Stimulated activated CD8-positive, alpha-beta memory T cell treated with anti-CD3 and anti-CD28 coated beads, Interleukin-4, amount 100 ng/mL, for 48 hours (primary cell): ENCODE data around the gene CALHM6.

Experiments used
- DNase-seq: peaks from one replicate; pipeline ENCODE4 v3.0.0-alpha.2; 2020

Gene CALHM6

DNA sequence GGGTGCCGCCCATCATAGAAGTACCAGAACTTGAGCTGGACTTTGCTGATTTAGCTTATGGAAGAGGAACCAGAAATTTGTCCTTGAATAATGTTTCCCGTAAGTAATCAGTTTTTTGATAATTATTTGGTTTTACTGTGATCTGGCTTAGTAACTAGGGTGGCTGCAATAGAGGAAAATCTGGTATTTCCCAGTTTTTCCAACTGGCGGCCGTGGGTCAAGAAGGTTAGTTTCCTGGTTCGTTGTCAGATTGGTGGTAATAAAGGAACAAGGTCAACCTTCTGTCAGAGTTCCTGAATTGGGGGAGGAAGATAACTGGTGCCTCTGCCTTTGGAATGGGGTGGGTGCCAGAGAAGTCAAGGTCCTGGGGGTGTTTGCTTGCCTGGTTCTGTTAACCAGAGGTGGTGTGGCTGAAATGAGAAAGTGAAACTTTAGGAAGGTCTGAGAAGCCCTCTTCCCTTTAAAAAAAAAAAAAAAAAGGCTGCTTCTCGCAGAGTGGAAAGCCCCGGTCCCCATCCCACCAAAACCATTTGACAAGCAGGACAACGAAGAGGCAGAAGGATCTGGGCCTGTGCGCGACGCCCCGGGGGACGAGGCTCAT is at the start of gene CALHM6:
CALHM6 (plus strand) TSS at position 45 of the 601 bp plus-strand sequence; CDS start at position 600, 555 bp downstream.
- DNase-seq: no peak

DNA sequence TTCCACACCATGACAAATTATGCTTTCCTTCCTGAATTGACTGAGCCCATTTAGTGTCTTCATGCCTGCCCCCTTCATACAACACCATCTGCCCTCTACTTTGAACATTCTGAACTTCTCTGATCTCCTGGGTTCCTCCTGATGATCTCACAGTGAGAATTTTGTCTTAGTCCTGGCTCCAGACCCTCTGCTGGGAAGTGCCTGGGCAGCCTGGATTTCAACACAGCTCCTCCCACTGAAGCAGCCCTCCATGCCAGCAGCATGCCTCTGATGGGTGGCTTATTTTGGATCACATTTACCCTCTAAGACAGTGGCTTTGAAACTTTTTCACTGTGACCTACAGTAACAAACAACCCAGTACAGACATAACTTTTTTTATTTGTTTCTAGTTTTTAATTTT is 48.9 kb upstream of the CALHM6 start:
- DNase-seq: no peak

DNA sequence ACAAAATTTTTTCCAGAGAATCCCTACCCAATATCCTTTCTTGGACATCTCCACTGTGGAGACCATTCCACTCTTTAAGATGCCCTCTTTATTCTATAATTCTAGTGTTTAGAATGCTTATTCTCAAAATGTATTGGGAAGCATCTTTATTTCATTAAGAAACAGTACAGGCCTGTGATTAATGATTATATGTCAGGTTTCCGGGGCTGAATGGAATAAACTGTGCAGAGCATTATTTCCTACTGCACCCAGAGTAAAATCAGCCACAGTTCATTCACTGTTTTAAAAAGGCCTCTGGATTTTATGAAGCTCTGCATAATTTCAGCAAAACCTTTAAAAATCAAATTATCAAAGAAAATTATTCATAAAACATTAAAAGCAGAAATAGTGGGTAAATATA is 47.8 kb upstream of the CALHM6 start:
- no peak for DNase-seq

DNA sequence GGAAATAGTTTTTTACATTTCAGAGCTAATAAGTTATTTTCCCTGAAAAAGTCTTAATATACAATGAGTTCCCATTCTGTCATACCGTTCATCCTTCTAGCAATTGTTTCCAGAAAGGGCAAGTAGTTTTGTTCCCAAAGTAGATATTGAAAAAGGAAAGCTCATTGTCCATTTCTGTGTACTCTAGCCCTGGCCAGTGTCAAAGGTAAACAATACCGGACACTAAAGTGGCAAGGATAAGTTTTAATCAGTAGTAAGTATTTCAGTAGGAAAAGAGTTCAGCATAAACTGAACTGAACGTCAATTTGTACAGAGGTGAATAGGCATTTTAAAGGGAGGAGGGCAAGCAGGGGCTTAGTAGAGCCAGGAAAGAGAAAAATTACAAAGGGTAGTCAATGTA is 43.5 kb upstream of the CALHM6 start:
- no peak for DNase-seq

DNA sequence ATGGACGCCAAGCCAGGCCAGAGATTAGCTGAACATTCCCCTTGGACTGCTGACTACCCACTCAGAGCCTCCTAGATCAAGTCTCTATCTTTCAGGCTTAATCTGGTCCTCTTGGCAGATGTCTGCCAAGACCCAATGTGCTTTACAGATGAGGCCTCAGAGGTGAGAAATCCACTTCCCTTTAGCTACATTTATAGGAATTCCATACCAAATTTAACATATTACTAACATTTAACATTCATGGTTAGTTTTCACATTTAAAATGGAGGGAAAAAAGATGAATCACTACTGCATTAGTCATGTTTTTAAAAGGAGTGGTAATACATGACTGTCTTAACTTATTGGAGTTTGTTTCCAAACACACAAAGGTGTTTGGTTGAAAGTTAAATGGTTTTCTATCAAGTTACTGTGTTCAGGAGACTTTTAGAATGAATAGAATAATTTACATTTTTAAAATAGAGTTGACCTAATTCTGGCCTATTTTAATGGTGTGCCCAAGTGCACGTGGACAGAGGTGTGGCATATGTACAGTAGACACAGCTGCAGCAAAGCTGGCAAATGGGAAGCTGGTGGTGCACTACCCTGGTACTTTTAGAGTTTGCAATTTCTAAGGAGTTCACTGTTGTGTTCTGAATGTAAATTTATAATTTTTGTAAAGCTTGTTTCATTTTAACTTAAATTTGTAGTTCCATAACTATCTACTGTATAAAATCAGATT is 41.9 kb upstream of the CALHM6 start:
- no peak for DNase-seq

DNA sequence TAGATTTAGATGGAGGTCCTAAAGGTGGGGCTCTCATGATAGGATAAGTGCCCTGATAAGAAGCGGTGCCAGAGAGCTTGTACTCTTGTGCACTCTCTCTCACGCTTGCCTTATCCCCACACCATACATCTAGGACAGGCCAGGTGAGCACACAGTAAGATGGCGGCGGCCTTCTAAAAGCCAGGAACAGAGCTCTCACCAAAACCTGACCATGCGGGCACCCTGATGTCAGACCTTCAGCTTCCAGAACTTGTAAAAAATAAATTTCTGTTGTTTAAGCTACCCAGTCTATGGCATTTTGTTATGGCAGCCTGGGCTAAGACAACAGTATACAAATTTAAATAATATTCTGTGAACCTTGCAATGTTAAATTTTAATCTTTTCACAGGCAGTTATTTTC is 40.8 kb upstream of the CALHM6 start:
- DNase-seq: no peak

DNA sequence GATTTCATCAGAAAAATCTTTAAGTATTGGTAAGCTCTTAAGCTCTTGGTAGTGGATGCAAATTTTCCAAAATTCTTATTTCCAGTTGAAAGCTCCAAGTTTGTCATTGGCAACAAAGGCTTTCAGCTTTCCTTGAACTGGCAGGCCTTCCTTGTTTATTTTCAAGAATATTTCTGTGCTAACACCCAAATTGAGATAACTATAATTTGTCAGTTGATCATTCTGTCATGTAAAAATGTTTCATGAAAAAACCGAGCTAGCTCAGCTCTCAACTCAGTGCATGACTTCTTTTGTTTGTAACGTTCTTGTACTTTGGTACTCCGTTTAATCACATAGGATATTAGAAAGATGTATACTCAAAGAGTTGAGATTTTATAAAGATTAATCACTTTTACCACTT is 38.9 kb upstream of the CALHM6 start:
- DNase-seq: no peak

DNA sequence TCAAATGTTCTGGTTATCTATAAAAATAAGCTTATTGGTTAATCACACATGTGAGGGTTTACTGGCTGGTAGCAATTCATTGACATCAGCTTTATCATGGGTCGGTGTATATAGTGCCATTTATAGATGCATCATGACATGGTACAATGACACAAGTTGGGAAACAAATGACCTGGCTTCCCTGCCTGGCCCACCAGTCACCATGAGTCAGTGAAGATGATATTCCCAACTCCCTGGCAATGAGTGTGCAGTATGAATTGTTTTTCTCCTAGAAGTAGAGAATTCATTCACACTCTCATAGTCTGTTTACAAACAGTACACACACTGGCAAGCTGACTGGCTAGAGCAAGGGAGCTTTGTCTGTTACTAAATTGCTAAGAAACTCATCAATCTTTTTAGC is 37.2 kb upstream of the CALHM6 start:
- DNase-seq: no peak

DNA sequence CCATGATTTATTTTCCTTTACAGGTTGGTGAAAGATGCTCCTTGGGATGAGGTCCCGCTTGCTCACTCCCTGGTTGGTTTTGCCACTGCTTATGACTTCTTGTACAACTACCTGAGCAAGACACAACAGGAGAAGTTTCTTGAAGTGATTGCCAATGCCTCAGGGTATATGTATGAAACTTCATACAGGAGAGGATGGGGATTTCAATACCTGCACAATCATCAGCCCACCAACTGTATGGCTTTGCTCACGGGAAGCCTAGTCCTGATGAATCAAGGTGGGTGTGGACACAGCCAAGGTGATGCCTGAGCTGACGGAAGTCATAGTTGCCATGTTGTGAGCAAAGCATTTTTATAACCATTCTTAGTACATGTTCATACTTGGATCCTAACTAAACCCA is 34.6 kb upstream of the CALHM6 start:
- no peak for DNase-seq

DNA sequence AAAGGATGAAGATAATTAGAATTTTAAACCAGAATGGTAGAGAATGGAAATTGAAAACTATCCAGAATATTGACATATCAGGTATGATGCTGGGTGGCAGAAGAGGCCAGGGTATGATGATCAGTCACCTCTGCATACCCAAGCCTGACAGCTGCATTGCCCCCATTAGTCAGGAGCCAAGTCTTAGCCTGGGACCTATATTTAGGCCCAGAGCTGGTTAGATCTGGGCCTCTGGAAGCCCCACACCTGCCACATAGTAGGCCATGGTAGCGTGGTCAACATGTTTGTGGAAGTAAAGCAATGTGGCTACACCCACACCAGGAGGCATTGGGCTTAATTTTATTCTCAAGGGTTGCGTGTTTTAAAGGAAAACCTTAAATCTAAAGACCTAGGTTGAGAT is 32.1 kb upstream of the CALHM6 start:
- DNase-seq: no peak

DNA sequence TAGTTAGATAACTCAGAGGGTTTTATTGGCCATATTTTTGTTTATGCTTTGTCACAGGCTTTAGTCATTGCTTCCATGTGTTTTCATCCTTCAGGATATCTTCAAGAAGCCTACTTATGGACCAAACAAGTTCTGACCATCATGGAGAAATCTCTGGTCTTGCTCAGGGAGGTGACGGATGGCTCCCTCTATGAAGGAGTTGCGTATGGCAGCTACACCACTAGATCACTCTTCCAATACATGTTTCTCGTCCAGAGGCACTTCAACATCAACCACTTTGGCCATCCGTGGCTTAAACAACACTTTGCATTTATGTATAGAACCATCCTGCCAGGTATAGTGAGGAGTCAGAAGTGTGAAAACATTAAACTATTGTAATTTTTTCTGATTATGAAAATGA is 30.3 kb upstream of the CALHM6 start:
- no peak for DNase-seq

DNA sequence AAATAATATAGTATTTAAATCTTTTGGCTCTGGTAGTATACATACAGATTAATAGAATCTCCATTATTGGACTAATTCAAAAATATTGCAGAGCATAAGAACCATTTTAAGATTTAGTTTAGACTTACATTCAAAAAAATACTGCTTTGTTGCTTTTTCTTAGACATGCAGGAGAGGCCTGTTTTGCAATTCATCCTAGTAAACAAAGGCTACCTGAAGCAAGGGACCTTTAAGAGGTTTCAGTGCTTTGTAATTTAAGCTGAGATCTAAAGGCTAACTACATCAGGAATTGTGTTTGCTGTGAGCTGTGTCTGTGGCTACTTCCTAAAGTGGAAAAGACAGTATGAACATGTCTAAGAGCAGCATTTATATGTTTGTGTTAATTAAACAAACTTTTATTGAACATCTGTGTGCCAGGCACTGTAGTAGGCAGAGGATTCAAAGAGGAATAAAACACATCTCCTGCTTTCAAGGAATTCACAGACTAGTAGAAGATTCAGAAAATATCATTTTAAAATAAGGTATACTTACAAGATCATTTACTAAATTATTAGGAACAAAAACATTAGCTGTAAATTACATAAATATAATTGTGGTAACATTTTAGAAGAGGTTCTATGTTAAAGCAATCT is 29.1 kb upstream of the CALHM6 start:
- DNase-seq: no peak

DNA sequence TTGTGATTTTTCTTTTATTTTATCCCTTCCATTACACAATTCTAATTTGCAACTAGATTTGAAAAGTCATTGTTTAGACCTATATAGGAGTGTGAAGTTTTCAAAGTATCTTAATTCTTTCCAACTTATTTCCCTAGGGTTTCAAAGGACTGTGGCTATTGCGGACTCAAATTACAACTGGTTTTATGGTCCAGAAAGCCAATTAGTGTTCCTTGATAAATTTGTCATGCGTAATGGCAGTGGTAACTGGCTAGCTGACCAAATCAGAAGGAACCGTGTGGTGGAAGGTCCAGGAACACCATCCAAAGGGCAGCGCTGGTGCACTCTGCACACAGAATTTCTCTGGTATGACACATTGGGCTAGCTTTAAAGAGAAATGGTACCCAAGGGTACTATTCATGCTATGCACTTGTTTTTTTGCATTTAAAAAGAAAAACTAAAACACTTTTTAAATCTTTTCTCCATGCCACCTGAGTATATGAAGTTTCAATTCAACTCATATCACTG is 27.9 kb upstream of the CALHM6 start:
- no peak for DNase-seq

DNA sequence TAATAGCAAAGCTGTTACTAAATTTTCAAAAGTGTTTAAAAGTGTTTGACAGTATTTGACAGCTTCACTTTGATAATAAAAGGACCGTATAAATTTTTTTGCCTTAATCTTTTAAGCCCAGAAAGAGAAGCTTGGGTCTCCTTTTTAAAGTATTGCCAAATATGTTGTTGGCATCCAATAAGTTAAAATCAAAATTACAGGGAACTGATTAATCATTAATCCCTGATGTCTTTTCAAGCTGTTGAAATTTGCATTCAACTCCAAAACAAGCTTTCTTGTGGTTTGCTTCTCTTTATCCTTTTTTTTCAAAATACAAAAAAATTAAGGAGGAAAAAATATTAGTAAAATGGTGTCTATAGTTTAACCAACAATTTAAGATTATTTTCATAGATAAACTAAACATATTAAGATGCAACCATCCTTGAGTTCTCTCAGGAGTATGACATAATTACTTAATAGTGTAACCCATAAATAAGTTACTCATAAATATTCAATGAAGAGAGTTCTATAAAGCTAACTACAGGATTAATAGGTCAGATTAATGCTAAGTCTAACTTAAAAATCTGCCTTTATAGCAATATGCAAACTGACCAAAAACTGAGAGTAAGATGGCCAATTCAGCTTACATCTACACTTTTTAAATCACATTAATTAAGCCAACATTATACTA is 27.0 kb upstream of the CALHM6 start:
- no peak for DNase-seq

DNA sequence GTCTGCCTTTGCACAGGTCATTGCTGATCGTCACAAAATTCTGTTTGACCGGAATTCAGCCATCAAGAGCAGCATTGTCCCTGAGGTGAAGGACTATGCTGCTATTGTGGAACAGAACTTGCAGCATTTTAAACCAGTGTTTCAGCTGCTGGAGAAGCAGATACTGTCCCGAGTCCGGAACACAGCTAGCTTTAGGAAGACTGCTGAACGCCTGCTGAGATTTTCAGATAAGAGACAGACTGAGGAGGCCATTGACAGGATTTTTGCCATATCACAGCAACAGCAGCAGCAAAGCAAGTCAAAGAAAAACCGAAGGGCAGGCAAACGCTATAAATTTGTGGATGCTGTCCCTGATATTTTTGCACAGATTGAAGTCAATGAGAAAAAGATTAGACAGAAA is 24.6 kb upstream of the CALHM6 start:
- no peak for DNase-seq

DNA sequence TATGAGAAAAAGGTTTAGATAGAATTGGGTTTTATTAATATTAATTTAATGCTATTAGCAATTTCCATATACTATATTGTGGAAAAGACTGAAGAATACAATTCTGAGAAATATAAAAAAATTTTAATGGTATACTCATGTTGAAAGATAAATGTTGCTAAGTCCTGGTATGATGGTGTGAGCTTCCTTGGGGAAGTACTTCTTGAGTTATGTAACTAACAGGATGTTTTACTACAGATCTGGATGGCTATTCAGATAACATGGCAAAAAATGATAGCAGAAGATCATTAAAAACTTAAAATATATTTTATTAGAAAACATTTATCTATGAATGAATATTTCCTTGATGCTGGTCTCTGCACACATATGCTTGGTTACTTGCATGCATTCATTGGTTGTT is 23.5 kb upstream of the CALHM6 start:
- DNase-seq: no peak

DNA sequence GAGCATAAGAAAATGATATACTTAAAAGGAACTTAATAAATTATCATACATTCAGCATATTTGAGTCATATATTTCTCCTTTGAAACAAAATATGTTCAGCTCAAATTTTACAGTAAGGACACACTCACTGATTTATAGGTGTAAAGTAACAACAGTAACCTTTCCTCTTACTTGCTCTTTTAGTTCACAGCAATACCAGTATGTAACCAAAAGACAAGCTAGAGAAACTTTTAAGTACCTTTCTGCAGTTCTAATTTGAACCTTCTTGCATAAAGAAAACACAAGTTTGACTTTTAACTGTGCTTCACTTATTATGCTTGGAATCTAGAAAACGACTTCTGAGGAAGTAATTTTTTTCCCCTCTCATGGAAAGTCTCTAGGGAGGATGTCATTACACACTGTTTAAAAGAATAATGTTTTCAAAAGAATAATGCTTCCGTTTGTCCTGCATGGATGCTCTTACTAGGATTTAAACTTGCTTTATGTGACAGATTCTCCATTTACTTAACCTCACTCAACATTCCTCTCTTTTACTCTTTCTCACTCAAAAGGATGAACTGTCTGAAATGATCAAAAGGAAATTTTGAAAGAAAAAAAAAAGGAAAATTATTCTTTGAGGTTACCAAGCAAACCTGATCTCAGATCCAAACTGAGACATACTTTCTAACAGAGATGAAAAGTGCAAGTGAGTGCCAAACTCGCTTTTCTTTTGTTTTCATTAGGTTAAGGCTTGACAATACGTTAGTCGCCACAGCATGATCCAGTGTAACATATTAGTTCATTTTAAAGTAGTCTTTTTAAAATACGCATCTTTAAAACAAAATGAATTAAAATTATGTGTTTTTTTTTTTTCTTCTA is 22.4 kb upstream of the CALHM6 start:
- DNase-seq: no peak

DNA sequence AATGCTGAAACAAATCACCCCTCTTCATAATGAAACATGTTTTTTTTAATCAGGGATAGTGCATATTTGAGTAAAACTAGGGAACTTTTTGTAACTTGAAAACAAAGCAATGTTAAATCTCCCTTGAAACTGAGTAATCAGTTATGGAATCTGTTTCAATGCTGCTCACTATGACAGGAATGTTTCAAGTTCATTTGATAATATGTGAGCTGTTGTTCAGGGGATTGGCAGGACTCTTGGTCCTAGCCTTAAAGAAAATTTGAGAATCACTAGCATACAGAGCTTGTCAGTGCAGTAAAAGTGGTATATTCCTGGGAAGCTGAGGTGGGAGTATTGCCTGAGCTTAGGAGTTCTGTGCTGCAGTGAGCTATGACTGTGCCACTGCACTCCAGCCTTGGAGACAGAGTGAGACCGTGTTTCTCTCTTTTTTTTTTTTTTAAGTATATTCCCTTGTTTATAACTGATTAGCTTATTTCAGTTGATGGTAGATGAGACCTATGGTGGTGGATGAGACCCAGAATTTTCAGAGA is 21.6 kb upstream of the CALHM6 start:
- DNase-seq: no peak

DNA sequence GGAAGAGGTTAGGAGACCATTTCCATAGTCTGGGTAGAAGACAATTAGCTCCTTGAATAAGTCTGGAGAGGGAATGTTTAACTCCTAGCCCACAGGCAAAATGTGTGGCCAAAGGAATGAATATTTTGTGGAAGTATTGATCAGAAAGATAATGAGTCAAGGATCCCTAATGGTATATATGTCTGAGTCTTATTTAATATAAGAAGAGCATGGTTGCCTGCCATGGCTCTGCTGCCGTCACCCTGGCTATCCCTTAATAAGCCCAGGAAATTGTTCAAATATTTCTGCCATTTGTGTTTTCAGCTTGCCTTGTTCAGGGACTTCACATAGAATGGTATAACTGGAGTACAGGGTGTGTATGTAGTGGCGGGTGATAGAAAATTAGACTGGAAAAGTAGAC is 18.1 kb upstream of the CALHM6 start:
- DNase-seq: no peak

DNA sequence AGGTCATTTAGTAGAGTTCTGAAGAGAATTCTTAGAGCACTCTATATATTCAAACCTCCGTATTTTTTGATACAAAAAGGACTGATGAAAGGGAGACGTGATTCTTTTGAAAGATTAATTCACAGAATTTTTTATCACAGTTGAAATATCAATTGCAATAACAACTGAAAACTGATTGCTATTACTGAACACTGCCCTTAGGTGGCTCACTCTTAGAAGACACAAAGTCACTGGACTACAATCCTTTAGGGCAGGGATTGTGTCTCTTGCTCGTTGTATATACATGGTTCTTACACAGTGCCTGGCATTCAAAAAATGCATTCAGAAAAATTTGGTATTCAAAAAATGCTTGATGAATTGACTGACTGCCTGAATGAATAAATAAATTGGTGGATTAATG is 17.1 kb upstream of the CALHM6 start:
- no peak for DNase-seq

DNA sequence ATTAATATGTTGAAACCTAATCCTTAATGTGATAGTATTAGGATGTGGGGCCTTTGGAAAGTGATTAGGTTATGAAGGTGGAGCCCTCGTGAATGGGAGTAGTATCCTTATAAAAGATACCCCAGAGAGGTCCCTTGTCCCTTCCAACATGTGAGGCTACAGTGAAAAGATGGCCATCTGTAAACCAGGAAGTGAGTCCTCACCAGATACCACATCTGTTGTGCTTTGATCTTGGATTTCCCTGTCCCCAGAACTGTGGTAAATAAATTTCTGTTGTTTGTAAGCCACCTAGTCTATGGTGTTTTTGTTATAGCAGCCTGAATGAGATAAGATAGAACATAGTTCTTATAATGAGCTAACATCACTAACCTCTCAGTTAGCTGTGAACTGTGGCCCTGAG is 16.6 kb upstream of the CALHM6 start:
- no peak for DNase-seq

DNA sequence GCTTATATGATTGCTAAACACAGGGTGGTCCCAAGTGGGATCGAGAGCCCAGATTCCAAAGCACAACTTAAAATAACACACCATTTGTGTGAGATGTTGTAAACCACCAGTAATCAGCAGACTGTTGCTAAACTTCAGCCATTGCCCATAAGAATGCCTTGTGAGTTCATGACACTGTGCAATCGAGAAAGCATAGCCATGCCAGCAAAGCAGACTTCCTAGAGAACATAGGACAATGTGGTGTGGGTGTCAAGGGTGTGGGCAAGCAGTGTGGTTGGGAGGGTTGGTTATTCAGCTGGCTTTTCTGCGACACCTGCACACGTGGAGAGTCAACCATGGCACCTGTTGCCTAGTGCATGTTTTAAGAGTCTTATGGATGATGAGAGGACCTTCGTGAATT is 16.1 kb upstream of the CALHM6 start:
- DNase-seq: no peak

DNA sequence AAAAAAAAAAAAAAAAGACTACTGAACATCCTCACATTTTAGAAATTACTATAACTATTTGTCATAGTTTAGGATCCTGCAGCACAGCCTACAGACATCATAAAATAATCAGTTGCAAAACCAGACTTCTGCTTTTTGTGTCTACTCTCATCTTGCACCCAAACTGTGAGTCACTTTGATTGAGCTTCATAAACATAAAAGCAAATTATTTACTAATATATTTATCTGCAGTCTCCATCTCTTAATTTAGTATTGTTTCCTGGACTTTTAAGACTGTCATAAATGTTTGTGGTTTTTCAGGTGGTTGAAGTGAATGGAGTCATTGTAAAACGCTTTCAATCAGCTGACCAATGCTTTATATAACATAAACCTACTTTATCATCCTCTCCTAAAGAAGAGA is 14.8 kb upstream of the CALHM6 start:
- no peak for DNase-seq
